ENCODE data around the gene TMEM74B. TPM values are rescaled to one million over a fixed set of nuclear protein-coding genes. Genes with fewer than 3 reads are reported as not detected.

Gene TMEM74B
- total RNA-seq, 1 donor from 2014 or later: 0.76 TPM

DNA sequence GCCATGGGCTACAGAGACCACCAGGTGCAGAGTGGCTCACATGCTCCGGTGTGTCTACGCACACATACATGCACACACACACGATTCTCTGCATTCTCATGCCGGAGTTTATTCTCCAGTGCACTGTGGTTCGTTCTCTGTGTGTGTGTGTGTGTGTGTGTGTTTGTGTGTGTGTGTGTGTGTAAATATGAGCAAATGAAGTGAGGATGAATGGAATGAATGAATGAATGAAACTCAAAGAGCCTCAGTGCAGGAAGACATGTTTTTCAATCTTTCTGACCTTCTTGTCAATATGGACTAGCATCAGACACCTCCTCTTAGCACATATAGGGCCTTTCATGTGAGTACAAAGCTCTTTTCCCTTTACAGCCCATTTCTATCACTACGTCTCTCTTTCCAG is 1.6 kb downstream of the TMEM74B start:
- DNase-seq (ENCODE audit: extremely low read depth, low read depth, low spot score): no peak

DNA sequence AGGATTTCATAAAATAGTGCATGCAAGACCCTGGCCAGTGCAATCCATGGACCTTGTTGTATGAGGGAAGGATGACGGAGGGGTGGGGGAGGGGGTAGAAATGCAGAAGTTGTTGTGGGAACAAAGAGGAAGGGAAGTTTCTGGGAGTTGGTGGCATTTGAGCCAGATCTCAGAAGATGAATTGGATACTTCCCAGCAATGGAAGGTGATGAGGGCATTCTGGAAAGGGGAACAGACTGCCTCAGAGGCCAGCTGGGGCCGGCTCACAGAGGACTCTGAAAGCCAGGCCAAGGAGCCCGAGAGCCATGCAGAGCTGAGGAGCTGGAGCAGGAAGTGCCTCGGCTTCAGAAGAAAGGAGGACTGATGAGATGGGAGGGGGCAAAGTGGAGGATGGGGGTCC is 2.7 kb downstream of the TMEM74B start:
- DNase-seq (ENCODE audit: extremely low read depth, low read depth, low spot score): no peak

DNA sequence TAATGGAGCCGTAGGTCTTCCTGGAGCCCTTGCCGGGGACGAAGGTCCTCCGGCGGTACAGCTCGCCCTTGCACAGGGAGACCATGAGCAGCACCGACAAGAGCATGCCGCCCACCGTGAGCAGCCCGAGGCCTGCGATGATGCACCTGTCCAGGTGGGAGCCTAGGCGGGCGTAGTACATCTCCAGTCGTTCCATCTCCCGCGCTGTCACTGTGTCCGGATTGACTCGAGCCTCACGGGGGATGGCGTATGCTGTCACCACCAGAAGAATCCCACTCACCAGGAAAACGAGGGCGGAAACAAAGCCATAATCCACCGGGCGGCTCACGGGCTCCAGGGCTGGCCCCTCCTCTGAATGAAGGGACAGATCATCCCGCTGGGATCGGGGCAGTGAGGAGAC is 3.8 kb downstream of the TMEM74B start:
- no peak for DNase-seq (ENCODE audit: extremely low read depth, low read depth, low spot score)

DNA sequence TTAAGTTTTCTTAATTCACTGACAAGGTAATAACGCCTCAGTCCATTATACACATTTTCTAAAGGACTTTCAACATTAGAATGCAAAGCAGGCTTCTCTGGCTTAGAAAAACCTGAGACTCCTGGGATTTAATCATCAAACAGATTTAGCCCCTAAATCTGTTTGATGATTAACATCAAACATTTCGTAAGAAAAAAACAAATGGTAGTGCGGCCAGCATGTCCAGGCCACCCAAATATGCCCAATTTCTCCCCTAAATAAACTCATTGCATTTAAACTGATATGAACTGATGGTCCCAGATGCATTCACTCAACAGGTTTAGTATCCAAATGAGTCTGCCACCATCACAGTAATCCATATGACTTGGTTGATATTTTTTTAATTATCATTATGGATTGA is 6.2 kb downstream of the TMEM74B start:
- DNase-seq (ENCODE audit: extremely low read depth, low read depth, low spot score): no peak

DNA sequence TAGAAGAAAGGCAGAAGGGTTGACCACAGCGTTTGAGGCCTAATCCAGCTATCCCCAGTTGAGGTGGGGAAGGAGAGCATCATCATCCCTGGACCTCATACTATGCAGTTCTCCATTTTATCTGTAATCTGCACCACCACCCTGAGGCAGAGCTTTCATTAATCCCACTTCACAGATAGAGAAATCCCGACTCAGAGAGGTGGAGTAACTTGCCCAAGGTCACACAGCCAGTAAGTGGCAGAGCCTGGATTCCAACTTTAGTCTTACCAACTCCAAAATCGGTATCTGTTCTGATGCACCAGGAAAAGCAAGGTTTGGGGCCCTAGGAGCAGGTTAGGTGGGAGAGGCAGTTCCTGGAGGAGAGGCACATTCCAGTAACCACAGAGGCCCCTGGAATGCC is 6.7 kb downstream of the TMEM74B start:
- no peak for DNase-seq (ENCODE audit: extremely low read depth, low read depth, low spot score)

DNA sequence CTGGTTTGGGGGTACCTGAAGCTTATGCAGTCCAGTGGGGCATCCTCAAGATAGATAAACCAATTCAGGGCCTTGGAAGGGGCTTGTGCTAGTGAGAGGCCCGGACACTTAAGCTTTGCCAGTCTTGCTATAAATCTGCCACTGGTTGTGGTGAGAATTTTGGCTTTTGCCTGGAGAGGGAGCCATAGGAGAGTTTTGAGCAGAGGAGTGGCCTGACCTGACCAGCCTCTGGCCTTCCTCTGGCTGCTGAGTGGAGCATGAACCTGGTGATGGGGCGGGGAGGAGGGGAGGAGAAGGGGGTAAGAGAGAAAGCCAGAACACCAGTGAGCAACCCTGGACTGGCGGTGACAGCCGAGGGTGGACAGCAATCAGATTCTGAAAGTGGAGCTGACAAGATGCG is 7.1 kb downstream of the TMEM74B start:
- no peak for DNase-seq (ENCODE audit: extremely low read depth, low read depth, low spot score)

DNA sequence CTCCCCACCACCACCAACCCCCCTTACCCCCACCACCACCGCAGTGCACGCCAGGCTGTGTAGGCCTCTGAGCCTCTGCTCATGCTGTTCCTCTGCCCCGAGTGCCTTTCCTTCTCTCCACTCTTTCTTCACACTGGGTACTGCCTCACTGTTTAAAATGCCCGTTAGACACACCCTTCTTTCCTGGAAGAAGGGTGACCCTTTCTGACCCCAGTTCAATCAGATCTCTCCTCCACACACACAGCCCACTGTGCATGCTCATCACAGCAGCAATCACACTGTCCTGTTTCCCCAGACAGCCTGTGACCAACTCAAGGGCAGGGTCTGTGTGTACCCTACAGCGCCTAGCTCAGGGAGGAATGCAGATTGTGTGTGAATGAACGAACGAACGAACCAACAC is 10.0 kb downstream of the TMEM74B start:
- DNase-seq (ENCODE audit: extremely low read depth, low read depth, low spot score): no peak

DNA sequence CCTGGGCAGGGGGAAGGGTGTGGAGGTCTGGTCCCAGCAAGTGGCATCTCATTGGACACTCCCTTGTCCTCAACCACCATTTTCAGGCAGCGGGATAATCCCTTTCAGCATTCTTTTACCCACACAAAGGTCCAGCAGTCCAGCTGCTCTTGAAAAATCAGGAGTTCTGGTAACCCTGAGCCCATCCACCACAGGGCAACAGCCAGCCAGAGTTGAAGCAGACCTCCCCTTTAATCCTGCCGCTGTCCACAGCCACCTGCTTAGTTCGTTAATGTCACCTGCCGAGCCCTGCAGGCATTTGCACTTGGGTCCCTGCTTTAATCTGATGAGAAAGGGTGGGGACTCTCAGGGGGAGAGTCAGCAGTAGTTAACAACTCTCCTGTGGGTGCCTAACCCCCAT is 11.1 kb downstream of the TMEM74B start:
- no peak for DNase-seq (ENCODE audit: extremely low read depth, low read depth, low spot score)

DNA sequence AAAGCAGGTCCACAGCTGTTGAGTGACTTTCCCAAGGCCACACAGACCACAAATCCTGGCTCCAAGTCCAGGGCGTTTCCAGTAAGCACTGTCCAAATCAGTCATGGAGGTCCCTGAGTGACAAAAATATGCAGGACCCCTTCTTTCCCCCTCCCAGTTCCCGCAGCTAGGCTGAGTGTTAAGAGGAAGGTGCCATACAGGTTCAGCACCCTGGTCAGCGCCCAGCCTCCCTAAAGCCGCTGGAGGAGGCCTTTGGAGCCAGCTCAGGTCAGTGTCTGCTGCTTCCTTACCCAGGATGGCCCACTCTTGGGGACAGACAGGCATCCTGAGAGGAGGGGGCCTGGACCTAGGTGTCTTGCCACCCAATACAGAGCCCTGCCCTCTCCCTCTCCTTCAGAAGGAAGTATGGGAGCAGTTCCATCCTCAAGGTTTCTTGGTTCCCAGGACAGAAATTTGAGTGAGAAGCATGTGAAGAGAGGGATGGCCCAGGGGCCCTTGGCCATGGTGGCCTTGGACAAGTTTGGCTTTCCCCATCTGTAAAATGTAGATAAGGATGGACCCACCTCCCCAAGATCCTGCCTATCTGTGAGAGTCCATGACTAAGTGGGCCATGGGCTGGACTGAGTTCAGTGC is 13.2 kb downstream of the TMEM74B start:
- no peak for DNase-seq (ENCODE audit: extremely low read depth, low read depth, low spot score)

DNA sequence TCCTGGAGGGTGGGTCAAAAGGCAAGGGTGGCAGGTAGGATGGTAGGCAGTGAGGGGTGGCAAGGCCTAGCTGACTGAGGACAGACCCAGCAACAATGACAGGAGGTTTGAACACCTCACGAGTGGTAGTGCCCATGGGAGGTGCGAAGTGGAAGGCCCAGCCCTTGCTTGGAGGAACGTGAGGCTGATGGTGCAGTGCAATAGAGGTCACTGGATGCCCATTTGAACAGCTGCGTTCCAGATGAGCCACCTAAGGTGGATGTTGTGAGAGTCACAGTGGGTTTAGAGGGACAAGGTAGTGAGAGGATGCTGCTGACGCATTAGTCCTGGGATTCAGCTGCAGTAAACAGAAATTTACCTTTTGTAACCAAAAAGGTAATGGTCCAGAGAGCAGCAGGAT is 15.6 kb downstream of the TMEM74B start:
- no peak for DNase-seq (ENCODE audit: extremely low read depth, low read depth, low spot score)

DNA sequence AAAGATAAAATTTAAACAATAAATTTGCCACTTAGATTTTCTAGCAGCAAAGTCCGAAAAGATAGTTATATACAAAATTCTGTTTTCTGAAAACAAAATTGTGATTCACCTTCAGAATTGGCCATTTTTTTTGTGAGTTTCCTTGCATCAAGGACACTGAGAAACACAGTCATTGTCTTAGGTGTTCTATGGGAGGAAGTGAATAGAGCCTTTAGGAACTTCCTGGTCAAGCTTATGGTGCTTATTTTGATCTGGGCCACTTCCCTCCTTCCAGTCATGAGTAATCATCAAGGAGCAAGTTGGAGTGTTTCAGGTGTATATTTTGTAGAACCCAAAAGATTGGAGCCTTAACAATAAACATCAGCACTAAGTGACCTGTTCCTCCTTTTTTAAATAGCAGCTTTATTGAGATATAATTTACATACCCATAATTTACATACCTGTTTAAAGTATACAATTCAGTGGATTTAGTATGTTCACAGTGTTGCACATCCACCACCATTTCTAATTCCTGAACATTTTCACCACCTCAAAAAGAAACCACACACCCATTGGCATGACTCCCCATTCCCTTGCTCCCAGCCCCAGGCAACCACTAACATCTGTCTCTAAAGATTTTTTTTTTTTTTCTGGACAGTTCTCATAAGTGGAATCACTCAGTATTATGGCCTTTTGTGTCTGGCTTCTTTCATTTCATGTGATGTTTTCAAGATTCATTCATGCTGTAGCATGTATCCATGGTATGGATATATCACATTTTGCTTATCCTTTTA is 17.6 kb downstream of the TMEM74B start:
- DNase-seq (ENCODE audit: extremely low read depth, low read depth, low spot score): peak; percentile 20

DNA sequence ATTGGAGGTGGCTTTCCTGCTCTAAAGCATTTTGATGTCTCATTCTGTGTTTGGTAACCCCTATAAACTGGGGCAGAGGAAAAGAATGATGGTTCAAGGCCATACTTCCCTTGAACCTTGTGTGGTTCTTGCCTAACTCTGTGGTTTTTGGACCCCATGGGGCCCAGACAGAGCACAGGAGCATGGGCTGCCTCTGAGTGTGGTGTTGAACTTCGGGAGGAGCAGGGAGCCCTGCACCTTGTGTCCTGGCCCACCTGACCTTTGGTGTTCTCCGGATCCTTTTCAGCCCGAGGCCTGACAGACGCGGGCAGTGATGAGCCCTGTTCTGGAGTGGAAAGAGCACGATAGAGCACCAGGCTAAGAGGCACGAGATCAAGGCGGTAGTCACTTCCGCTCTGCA is 18.8 kb downstream of the TMEM74B start:
- DNase-seq (ENCODE audit: extremely low read depth, low read depth, low spot score): no peak

DNA sequence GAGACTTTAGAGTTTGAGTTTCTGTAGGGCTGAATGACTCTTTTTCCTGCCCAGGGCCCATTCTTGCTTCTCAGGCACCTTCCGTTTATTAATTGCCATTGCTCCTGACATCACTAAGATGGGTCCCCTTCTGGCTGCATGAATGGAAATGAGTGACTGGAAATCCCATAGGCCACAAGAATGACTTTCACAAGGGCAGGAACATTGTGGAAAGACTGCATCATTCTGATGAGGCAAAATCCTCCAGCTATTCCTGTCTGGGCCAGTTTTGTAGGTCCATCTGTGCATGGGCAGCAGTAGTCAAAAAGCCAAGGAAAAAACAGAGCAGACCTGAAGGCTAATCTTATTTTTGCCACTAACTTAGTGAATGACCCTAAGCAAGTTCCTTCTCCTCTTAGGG is 19.3 kb downstream of the TMEM74B start:
- DNase-seq (ENCODE audit: extremely low read depth, low read depth, low spot score): no peak

DNA sequence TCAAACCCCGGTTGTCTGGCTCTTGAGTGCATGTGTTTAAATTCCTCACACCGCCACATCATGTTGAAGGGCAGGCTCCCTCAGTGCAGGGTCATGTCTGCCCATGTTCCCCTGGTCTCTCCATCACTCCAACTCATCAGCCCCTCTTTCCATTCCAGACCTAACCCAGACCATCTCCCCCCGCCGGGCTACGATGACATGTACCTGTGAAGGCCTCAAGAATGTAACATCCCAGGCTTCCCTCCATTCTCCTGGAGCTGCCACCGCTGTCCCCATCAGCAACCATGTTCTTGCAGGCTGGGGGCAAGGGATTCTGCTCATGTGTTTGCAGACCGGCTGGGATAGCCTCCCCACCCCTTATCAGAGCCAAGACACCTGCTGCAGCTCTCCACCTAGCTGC is 19.9 kb downstream of the TMEM74B start:
- DNase-seq (ENCODE audit: extremely low read depth, low read depth, low spot score): no peak

DNA sequence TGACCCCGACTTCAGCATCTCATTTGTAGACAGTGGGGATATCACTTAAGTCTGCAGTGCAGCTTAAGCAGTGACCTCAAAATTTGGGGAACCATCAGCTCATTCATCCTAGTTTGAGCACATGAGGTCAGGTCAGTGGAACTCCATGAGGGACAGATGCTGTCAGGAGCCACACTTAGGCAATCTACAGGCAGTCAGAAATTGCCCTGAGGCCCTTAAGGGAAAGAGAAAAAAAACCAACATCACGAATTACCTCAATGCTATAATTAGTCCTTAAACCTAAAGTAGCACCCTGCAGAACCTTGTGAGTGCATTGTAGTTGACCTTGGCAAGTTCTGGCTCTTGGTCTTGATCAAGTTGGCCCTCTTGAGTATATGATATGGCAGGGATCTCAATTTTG is 21.1 kb downstream of the TMEM74B start:
- DNase-seq (ENCODE audit: extremely low read depth, low read depth, low spot score): no peak

DNA sequence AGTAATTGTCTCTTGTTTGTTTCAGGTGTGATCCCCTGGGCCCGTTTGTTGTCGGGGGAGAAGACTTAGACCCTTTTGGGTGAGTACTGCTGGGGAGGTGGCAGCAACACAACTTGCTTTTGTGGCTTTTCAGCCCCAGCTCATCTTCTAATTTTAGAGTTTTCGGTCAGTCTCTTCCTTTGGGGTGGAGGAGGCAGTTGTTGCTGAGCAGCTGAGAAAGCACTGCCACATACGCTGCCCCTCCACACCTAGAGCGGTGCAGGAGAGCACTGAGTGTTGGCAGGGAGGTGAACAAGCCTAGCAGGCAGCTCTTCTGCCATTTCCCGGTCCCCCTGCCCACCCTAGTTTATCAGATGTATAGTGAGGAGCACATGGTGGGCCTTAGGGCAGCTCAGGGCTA is 21.7 kb downstream of the TMEM74B start:
- no peak for DNase-seq (ENCODE audit: extremely low read depth, low read depth, low spot score)

DNA sequence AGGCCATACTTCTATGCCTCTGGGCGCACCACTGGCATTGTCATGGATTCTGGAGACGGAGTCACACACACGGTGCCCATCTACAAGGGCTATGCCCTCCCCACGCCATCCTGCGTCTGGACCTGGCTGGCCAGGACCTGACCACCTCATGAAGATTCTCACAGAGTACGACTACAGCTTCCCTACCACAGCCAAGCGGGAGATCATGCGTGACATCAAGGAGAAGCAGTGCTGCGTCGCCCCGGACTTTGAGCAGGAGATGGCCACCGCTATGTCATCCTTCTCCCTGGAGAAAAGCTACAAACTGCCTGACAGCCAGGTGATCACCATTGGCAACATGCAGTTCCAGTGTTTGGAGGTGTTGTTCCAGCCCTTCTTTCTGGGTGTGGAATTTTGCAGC is 23.8 kb downstream of the TMEM74B start:
- DNase-seq (ENCODE audit: extremely low read depth, low read depth, low spot score): no peak

DNA sequence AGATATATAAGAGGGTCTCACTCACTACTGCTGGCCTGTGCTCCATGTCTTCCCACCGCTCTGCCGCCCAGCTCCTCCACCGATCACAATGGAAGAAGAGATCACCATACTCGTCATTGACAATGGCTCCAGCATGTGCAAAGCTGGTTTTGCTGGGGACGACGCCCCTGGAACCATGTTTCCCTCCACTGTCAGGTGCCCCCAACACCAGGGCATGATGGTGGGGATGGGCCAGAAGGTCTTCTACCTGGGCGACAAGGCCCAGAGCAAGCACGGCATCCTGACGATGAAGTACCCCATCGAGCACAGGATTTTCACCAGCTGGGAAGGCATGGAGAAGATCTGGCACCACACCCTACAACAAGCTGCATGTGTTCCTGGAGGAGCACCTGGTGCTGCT is 24.3 kb downstream of the TMEM74B start:
- DNase-seq (ENCODE audit: extremely low read depth, low read depth, low spot score): no peak

DNA sequence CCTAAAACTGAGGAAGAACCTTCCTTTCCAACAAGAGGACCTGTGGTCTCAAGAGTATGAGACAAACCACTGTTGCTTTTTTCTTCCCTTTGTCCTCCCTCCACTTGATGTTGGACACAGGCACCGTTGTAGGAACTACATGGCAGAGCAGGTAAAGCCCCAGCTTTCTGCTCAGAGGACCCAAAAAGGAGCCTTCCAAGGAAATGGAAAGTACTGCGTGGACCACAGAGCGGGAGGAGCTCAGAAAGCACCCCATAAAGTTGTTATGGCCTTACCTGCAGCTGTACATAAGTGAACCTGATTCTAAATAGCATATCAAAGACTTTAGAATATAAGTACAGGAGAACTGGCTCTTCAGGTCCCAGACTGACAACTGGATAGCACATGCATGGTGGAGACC is 29.4 kb downstream of the TMEM74B start:
- no peak for DNase-seq (ENCODE audit: extremely low read depth, low read depth, low spot score)

DNA sequence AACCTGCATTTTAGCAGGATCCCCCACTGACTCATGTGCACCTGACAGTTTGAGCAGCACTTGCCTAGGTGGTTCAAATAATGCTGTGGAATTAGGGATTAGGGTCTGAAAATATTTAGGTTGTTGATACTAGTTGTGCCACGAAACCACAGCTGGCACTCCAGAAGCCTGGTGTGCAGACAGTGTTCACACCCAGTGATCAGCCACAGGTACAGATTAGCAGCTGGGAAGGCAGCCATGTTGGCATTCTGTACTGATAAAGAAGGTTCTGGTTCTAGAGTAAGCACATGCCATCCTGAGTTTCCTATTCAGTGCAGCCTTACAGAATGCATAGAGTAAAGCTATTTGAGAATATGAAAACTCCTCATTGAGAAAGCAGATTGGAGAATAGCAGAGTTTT is 30.1 kb downstream of the TMEM74B start:
- DNase-seq (ENCODE audit: extremely low read depth, low read depth, low spot score): no peak

DNA sequence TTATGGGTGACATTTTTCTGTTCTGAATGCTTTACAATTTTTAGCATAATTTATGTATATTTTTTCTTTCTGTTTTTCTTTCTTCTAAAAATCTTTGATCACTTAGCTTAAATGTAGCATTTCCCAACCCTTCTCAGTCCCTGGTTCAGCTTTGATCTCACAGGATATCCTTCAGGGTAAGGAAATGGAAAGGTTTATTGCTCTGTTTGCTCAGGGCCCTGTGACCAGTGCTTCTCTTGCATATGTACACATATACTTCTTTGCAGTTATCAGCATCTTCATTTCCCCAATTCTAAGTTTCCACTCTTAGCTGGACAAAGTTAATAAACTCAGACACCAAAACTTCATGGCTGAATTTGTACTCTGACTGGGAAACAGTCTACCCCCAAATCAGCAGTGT is 30.6 kb downstream of the TMEM74B start:
- DNase-seq (ENCODE audit: extremely low read depth, low read depth, low spot score): no peak

DNA sequence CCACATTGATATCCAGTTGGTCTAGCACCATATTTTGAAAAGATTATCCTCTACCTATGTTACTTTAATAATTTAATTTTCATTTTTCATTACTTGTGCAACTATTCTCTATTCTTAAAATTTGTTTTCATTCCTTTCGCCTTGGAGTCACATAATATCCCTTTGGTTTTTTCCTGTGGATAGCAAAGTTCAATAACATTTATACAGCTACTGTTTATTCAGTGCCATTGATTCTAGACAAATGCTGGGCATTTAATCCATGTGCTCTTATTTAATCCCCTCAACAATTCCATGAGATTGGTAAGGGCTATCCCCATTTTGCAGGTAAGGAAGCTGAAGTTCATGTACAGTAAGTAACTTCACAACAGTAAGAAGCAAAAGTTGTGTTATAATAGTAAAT is 33.8 kb downstream of the TMEM74B start:
- no peak for DNase-seq (ENCODE audit: extremely low read depth, low read depth, low spot score)

DNA sequence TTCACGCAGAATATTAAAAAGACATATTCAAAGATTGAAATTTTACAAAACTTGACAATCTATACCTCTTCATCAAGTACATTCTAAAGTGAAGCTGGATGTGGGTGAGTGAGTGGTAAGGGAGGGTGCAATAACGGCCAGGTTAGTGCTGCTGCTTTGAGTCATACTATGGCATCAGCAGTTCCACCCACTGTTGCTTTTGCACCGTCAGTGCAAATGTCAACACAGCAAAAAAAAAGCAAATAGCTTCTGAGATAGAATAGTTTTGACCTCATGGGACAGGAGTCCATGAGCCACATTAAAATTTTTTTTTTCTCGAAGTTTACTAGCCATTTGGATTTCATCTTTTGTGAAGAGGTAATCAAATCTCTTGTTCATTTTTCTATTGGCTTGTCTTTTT is 34.6 kb downstream of the TMEM74B start:
- DNase-seq (ENCODE audit: extremely low read depth, low read depth, low spot score): no peak

All from glomerular endothelial cell (primary cell).